ENCODE measurements around the gene CLCN2. TPM values are rescaled to one million over a fixed set of nuclear protein-coding genes. Genes with fewer than 3 reads are reported as not detected.

CLCN2 gene
- total RNA-seq, 1 experiment from 2014 or later, result 22.9 TPM

DNA sequence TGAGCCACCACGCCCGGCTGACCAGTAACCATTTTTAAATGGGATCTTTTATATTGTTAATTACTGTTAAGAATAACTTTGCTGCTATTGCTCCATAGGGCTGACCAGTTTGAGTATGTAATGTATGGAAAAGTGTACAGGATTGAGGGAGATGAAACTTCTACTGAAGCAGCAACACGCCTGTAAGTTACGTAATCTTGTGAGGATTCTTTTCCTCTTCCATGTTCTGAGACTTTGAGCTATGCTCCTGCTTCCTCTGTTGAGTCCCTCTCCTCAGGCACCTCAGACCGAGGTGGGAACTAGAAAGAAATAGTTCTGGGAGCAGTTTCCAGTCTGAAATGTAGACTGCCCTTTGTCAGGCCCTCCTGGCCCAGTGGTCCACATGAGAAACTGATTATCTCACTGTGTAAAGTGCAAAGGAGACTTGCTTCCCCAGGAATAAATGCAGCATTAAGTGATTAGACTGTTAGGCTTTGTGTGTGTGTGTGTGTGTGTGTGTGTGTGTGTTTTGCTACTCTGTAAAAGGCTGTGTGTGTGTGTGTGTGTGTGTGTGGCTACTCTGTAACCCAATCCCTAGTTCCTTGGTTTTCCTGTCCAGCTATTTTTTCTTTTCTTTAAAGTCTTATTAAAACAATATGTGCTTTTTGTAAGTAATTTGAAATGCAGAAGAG lies 5.3 kb upstream of the CLCN2 start:
- Mint-ChIP-seq H3K4me1 (ENCODE audit: low read depth, unreplicated experiment) (peaks cover 18% of the 10 kb centered on the region), H3K27ac (ENCODE audit: unreplicated experiment) (no peak overlapping the region)

DNA sequence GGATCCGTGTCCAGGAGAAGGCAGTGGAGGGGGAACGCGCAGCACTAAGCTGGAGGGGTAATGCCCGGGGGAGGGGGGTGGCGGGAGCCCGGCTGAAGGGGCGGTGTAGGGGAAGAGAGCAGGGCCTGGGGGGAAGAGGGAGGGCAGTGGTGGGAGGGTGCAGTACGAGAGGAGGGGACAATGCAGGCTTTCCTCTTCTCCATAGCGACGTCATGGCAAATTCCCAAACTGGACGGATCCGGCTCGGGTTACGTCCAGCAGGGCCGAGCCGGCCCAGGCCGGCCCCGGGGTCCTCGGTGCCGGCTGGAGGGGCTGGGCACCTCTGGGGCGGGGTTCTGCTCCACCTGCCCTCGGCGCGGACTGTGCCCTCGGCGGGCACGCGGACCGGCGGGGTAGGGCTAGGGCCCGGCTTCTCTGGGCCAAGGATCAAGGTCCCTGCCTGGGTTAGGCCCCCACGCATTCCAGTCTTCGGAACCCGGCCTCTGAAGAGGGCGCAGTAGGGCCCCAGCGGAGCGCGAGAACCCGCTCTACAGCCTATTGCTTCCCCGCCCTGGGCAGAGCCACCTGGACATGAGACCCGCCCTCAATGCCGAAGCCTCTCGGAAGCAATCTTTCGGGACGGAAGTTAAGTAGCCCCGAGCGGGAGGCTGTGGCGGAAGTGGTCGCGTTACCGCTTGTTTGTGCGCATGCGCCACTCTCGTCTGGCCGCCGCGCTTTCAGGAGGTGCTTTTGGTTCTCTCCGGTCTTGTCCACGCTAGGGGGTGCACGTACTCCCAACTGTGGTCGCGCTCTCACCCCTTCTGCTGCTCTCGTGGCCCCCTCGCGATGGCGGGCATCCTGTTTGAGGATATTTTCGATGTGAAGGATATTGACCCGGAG lies 1.5 kb upstream of the CLCN2 start:
- H3K36me3 Mint-ChIP-seq (ENCODE audit: insufficient read depth, unreplicated experiment), result peaks cover 82% of the 10 kb centered on the region
- intact Hi-C loops (cut with micrococcal nuclease; ENCODE audit: unreplicated experiment), result no loop called here
- H3K27me3 Mint-ChIP-seq (ENCODE audit: unreplicated experiment), result no peaks in the 10 kb centered on the region
- TF ChIP-seq, protein P1, sequence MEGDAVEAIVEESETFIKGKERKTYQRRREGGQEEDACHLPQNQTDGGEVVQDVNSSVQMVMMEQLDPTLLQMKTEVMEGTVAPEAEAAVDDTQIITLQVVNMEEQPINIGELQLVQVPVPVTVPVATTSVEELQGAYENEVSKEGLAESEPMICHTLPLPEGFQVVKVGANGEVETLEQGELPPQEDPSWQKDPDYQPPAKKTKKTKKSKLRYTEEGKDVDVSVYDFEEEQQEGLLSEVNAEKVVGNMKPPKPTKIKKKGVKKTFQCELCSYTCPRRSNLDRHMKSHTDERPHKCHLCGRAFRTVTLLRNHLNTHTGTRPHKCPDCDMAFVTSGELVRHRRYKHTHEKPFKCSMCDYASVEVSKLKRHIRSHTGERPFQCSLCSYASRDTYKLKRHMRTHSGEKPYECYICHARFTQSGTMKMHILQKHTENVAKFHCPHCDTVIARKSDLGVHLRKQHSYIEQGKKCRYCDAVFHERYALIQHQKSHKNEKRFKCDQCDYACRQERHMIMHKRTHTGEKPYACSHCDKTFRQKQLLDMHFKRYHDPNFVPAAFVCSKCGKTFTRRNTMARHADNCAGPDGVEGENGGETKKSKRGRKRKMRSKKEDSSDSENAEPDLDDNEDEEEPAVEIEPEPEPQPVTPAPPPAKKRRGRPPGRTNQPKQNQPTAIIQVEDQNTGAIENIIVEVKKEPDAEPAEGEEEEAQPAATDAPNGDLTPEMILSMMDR (IDR thresholded peaks at IDR 0.05; ENCODE audit: unreplicated experiment), result peak; percentile 80
- peak; percentile 99 for DNase-seq
- H3K27ac Mint-ChIP-seq (ENCODE audit: unreplicated experiment), result peak overlapping the region; percentile 88
- TSS peak; percentile 54 for BruUV-seq (replicated peaks)
- H3K4me1 Mint-ChIP-seq (ENCODE audit: low read depth, unreplicated experiment), result peaks cover 34% of the 10 kb centered on the region
- CTCF ChIA-PET, result interaction anchor here (0.6 to 1.5 kb wide), 10 partner anchors 7 to 182 kb away, joined by 3 to 10 read pairs (median 4); no protein-coding TSS in a partner anchor
- no peaks in the 10 kb centered on the region for H3K9me3 Mint-ChIP-seq (ENCODE audit: low read depth, unreplicated experiment)
- H3K4me3 Mint-ChIP-seq (ENCODE audit: low read depth, unreplicated experiment), result peak overlapping the region; percentile 88

More for the DNA sequence above, 5.3 kb upstream of the CLCN2 start:
- no peaks in the 10 kb centered on the region for H3K27me3 Mint-ChIP-seq (ENCODE audit: unreplicated experiment)
- TSS peak; percentile 5 for BruUV-seq (replicated peaks)
- TF ChIP-seq, protein P1 (IDR thresholded peaks at IDR 0.05; ENCODE audit: unreplicated experiment), result no peak
- no peak for DNase-seq
- peaks cover 84% of the 10 kb centered on the region for H3K36me3 Mint-ChIP-seq (ENCODE audit: insufficient read depth, unreplicated experiment)
- CTCF ChIA-PET, result interaction anchor here (0.7 kb wide), 1 partner anchor 150 kb away, joined by 4 read pairs; no protein-coding TSS in a partner anchor
- H3K4me3 Mint-ChIP-seq (ENCODE audit: low read depth, unreplicated experiment), result no peak overlapping the region
- intact Hi-C loops (cut with micrococcal nuclease; ENCODE audit: unreplicated experiment), result no loop called here
- no peaks in the 10 kb centered on the region for H3K9me3 Mint-ChIP-seq (ENCODE audit: low read depth, unreplicated experiment)

DNA sequence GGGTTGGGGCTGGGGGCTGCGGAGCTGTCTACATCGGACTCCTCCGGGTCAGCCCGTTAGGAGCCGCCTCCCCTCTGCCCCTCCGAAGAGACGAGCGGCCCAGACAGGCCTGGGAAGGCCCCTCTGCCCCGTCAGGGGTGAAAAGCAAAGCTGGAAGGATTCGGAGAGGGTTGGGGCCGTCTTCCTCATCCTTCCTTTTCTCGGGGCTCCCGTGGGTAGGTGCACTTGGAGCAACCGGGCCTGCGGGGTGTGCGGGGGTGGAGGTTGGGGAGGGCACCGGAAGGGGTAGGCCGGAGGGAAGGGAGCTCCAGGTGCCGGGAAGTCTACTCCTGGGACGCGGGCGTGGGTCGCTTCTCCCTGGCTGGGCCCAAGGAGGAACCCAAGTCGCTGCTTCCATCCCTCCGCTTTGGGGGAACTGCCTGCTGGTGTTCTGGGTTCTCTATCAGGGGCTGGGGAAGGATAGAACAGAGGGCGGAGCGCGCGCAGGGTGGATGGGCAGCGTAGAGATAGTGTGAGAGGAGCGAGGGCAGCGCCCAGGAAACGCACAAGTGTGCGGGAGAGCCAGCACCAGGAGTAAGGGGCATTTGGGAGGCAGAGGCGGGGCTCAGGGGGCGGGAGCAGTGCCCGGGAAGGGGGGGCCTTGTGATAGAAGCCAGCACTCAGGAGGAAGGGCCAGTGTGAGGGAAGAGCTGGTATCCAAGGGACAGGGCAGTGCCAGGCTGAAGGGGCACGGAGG lies 695 bp upstream of the CLCN2 start:
- no TSS peak for BruUV-seq (replicated peaks)
- CTCF ChIA-PET, result interaction anchor here (0.5 to 1.5 kb wide), 10 partner anchors 8 to 356 kb away, joined by 3 to 10 read pairs (median 4); no protein-coding TSS in a partner anchor
- Mint-ChIP-seq H3K27me3 (ENCODE audit: unreplicated experiment) (no peaks in the 10 kb centered on the region), H3K4me3 (ENCODE audit: low read depth, unreplicated experiment) (peak overlapping the region; percentile 88), H3K9me3 (ENCODE audit: low read depth, unreplicated experiment) (no peaks in the 10 kb centered on the region), H3K36me3 (ENCODE audit: insufficient read depth, unreplicated experiment) (peaks cover 74% of the 10 kb centered on the region), H3K4me1 (ENCODE audit: low read depth, unreplicated experiment) (peaks cover 34% of the 10 kb centered on the region), H3K27ac (ENCODE audit: unreplicated experiment) (peak overlapping the region; percentile 88)
- peak; percentile 79 for DNase-seq
- intact Hi-C loops (cut with micrococcal nuclease; ENCODE audit: unreplicated experiment), result no loop called here
- TF ChIP-seq, protein P1 (IDR thresholded peaks at IDR 0.05; ENCODE audit: unreplicated experiment), result no peak

DNA sequence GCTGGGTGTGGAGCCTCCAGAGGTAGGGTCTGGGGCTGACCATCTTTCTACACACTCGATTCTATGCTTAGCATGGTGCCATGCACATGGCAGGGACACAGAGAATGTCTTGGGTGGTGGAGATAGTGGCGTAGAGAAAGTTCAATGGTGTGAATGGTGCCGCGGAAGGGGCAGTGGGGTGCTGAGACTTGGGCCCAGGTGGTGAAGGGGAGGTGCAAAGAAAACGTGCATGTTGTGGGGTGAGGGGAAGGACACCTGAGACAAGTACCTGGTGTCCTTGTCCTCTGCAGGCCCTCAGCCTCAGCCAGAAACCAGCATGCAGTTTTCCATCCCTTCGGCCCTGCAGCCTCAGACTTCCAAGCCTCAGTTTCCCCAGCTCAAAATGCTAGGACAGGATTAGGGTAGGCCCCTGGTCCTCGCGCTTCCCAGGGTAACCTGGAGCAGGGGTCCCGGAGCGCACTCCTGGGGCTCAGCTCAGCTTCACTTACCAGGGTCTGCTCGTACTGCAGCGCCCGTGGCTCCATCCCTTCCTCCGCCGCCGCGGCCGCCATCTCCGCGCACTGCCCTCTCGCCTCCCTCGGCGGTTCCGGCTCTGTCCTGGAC lies 375 bp downstream of the CLCN2 start:
- peaks cover 63% of the 10 kb centered on the region for H3K36me3 Mint-ChIP-seq (ENCODE audit: insufficient read depth, unreplicated experiment)
- TF ChIP-seq, protein P1 (IDR thresholded peaks at IDR 0.05; ENCODE audit: unreplicated experiment), result no peak
- H3K4me3 Mint-ChIP-seq (ENCODE audit: low read depth, unreplicated experiment), result peak overlapping the region; percentile 88
- TSS peak; percentile 23 for BruUV-seq (replicated peaks)
- no peaks in the 10 kb centered on the region for H3K27me3 Mint-ChIP-seq (ENCODE audit: unreplicated experiment)
- no peaks in the 10 kb centered on the region for H3K9me3 Mint-ChIP-seq (ENCODE audit: low read depth, unreplicated experiment)
- peak; percentile 30 for DNase-seq
- H3K4me1 Mint-ChIP-seq (ENCODE audit: low read depth, unreplicated experiment), result peaks cover 34% of the 10 kb centered on the region
- H3K27ac Mint-ChIP-seq (ENCODE audit: unreplicated experiment), result peak overlapping the region; percentile 2
- CTCF ChIA-PET, result interaction anchor here (0.5 to 1.5 kb wide), 3 partner anchors 10 to 931 kb away, joined by 3 to 5 read pairs (median 3); no protein-coding TSS in a partner anchor
- intact Hi-C loops (cut with micrococcal nuclease; ENCODE audit: unreplicated experiment), result no loop called here

Measured in Calu3 (cell line).